HG02840 (cell line): Measurements from ENCODE around the gene CDC16.
"Not testable (repeated sequence)": the region's sequence is repeated elsewhere in the genome, so short reads cannot be mapped to it uniquely, and the experiment has no call there.

Source experiments
- ATAC-seq: cut with Tn5 transposase; IDR thresholded peaks from one replicate; pipeline ENCODE4 v1.9.1; 2021; ENCODE audit warnings: mild to moderate bottlenecking, moderate library complexity, moderate number of reproducible peaks; ENCODE audit not compliant: unreplicated experiment, low FRiP score

CDC16 gene

GRCh38 chr13:114226699-114227323 is 7.9 kb upstream of the CDC16 start:
- ATAC-seq = peak; percentile 85

GRCh38 chr13:114227528-114227927 is 7.2 kb upstream of the CDC16 start:
- ATAC-seq = no peak

GRCh38 chr13:114228176-114228575 is 6.5 kb upstream of the CDC16 start:
- ATAC-seq = no peak

GRCh38 chr13:114229506-114229905 is 5.2 kb upstream of the CDC16 start:
- ATAC-seq = no peak

GRCh38 chr13:114230117-114230516 is 4.6 kb upstream of the CDC16 start:
- ATAC-seq = no peak

DNA sequence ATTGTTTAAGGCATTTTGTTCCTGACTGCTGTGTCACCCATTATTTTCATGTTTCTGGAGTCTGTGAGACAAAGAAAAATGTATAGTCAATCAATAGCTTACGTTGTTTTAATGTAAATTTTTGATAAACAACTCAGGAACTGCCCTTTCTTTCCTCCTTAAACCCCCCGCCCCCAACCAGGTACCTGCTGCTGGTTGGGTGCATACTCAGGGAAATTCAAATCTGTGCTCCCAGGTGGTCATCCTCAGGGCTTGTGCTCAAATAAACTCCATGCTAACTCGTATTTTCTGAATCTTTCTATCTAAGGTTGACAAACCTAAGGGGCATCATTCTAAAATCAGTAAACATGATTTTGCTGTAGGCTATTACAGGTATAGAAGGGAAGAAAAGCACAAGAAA is 4.1 kb upstream of the CDC16 start:
- ATAC-seq = no peak

GRCh38 chr13:114231886-114232285 is 2.8 kb upstream of the CDC16 start:
- ATAC-seq = no peak

- ATAC-seq = no peak
Observed at GRCh38 chr13:114234266-114234644, 442 bp upstream of the CDC16 start.

DNA sequence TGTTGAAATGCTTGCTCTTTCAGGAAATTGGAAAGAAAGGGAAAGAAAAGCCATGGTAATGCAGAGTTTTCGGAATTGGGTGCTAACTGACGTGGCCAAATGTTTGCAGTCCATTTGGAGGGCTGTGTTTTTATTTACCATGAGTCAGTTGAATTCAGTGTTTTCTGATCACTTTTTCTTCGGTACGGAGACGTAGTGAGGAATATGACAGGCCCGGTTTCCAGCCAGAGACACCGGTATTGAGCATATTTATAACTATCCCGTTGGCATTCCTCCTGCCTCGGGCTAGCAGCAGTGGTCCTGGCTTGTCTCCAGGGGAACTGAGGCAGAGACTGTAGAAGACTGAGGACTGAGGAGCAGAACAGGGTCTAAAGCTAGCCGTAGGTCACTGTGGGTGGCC is 1.0 kb downstream of the CDC16 start:
- no peak for ATAC-seq

- ATAC-seq = no peak
Observed at GRCh38 chr13:114236227-114236626, 1.5 kb downstream of the CDC16 start.

- ATAC-seq = no peak
Observed at GRCh38 chr13:114237415-114238112, 2.9 kb downstream of the CDC16 start.

- no peak for ATAC-seq
Observed at GRCh38 chr13:114241918-114242317, 7.2 kb downstream of the CDC16 start.

GRCh38 chr13:114243971-114244370 is 9.3 kb downstream of the CDC16 start:
- no peak for ATAC-seq

DNA sequence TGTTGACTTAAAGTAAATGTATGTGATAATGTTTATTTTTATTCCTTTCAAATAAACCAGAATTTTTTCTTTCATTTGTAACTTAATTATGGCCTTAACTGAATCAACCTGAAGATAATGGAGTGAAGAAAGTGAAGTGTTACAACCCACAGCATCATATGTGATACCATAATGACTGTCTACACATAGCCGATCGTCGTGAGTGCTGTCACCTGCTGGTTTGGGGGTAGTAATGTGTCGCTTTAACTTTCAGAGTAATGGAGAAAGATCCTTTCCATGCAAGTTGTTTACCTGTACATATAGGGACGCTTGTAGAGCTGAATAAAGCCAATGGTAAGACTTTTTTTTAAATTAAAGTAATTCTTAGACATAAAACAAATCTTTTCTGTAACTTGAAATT is 9.9 kb downstream of the CDC16 start:
- no peak for ATAC-seq

DNA sequence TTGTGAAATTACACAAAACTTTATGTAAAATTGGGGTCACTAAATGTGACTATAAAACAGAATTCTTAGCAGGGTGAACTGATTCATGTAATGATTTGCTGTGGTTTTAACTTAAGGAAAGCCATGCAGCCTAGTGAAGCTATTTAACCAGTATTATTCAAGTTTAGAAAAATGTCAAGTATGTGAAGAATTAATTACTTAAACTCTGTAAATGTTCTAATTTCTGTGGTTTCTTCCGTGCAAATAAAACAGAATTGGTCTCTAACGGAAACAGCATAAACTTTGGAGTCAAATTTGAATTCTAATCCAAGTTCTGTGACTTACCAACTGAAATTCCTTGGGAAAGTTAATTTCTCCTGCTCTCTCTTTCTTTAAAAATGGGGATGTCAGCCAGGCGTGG is 13.3 kb downstream of the CDC16 start:
- no peak for ATAC-seq

DNA sequence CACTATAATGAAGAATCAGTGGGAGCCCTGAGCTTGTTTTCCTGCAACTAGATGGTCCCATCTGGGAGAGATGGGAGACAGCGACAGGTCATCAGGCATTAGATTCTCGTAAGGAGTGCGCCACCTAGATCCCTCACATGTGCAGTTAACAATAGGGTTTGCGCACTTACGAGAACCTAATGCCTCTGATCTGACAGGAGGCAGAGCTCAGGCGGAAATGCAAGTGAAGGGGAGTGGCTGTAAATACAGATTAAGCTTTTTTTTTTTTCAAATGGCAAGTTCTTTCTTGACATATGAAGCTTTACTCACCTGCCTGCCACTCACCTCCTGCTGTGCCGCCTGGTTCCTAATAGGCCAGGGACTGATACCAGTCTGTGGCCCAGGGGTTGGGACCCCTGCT is 14.4 kb downstream of the CDC16 start:
- no peak for ATAC-seq

GRCh38 chr13:114251639-114252440 is 17.1 kb downstream of the CDC16 start:
- not testable (repeated sequence) for ATAC-seq

- no peak for ATAC-seq
Observed at GRCh38 chr13:114256547-114256946, 21.9 kb downstream of the CDC16 start.

DNA sequence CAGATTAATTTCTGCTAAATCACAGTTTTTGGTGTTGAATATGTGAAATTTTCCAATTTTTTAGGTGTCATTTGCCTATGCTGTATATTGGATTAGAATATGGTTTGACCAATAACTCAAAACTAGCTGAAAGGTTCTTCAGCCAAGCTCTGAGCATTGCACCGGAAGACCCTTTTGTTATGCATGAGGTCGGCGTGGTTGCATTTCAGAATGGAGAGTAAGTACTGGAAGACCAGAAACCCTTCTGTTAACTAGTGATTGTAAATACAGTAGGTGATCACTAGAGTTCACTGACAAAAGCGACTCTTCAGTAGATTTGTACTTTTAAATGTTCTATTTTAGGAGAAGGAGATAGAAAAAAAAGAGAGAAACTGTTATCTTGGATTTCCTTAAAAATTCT is 22.3 kb downstream of the CDC16 start:
- ATAC-seq = no peak

DNA sequence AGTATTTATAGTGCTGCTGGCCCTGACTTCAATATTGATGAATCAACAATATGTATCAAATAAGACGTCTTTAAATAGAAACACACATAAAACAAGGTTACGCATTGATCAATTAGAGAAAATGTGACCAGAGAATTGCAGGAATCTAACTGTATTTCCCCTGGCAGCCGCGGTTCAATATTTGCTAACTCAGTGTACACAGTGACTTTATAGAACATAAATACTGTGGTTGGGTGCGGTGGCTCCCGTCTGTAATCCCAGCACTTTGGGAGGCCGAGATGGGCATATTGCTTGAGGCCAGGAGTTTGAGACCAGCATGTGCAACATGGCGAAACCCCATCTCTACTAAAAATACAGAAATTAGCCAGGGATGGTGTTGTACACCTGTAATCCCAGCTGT is 23.9 kb downstream of the CDC16 start:
- ATAC-seq = no peak

DNA sequence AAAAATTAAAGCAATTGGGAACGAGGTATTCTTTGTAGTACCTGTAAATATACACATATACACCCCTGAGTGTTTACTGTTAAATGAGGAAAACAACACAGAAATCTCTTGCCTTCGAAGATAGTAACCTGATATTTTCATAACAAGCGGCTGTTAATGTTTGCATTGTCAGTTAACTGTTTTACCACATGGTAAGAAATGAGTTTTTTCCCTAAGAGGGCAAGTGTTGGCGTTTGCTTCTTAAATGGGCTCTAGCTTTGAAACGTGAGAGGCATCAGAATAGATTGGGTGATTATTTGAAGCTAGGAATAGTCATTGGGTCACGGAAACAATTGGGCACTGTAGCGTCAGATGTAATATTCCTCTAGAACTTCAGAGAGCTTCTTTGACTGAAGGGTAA is 24.7 kb downstream of the CDC16 start:
- no peak for ATAC-seq

DNA sequence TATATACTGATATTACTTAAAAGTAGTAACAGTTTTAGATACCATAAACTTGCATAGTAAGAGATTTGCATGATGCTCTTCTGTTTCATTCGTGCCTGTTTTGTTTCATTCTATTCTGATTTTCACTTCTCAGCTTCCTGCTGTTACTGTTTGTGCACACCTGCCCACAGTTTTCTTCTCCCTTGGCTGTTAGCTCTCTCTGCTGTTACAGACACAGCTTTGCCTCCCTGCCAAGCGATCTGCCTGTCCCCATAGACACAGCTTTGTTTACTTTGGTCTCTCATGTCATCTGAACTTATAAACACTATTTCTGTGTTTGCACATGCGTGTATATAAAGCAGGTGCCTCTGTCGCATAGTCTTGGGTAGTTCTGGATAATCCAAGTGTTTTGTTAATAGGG is 25.3 kb downstream of the CDC16 start:
- no peak for ATAC-seq
